Measurements from ENCODE around the gene TUB. TPM values are rescaled to one million over a fixed set of nuclear protein-coding genes. Genes with fewer than 3 reads are reported as not detected.

The TUB gene
- polyA plus RNA-seq, 1 donor (not counting 4 experiments of a cell fraction or from before 2014, with no cell fraction given), result 0.84 TPM

DNA sequence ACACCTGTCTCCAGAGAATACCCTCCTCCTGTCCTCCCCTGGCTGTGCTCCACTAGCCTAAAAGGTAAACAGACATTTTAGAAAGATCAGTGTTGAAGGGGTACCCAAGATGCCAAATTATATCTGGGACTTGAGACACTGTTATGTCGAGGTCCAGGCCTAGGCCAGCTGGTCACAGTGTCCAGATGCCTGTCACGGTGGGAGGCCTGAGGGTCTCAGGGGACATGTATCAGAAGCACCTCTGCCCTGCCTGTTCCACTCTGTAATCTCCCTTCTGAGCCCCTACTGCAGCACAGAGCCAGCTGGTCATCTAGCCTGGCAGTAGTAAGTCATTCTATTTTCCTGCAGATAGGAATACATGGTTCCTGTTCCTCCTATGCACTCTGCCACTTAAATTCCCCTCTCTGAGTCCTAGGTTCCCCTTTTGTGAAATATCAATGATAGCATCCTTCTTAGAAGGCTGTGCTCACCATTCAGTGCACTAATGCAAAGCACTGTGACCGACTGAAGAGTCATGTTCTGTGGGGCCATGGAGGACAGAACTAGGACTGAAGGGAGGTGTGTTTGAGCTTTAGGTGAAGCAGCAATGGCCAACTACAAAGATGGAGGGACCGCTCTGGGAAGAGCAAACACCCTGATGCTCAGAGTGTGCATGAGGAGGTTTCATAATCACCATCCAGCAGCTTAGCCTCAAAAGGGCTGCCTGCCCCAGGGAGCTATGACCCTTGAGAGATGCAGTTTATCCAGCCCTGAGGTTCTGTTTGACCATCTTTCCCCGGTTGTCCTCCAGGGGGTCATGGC, 44.8 kb upstream of the TUB start:
- TF ChIP-seq, protein P1, sequence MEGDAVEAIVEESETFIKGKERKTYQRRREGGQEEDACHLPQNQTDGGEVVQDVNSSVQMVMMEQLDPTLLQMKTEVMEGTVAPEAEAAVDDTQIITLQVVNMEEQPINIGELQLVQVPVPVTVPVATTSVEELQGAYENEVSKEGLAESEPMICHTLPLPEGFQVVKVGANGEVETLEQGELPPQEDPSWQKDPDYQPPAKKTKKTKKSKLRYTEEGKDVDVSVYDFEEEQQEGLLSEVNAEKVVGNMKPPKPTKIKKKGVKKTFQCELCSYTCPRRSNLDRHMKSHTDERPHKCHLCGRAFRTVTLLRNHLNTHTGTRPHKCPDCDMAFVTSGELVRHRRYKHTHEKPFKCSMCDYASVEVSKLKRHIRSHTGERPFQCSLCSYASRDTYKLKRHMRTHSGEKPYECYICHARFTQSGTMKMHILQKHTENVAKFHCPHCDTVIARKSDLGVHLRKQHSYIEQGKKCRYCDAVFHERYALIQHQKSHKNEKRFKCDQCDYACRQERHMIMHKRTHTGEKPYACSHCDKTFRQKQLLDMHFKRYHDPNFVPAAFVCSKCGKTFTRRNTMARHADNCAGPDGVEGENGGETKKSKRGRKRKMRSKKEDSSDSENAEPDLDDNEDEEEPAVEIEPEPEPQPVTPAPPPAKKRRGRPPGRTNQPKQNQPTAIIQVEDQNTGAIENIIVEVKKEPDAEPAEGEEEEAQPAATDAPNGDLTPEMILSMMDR (optimal IDR thresholded peaks at IDR 0.05 in 1 of 3, IDR thresholded peaks at IDR 0.05 in 1 of 3, conservative IDR thresholded peaks at IDR 0.05 in 1 of 3; ENCODE audit: extremely low read depth in 1 of 3, insufficient read depth in 2 of 3, low read length in 3 of 3), result no peak
- no peak for TF ChIP-seq EZH2 (IDR thresholded peaks at IDR 0.05; ENCODE audit: low read length)
- Histone ChIP-seq H3K4me1 (ENCODE audit: control insufficient read depth, extremely low read depth, insufficient read depth, low read length) (peaks cover 2% of the 10 kb centered on the region), H3K9ac (ENCODE audit: control insufficient read depth, extremely low read depth, insufficient read depth, low read length) (no peak overlapping the region), H3K79me2 (ENCODE audit: control insufficient read depth, insufficient read depth, low read length) (no peaks in the 10 kb centered on the region), H3K4me2 (ENCODE audit: control insufficient read depth, extremely low read depth, insufficient read depth, low read depth, low read length) (no peak overlapping the region), H3K9me3 (ENCODE audit: control insufficient read depth, low read depth, low read length) (no peaks in the 10 kb centered on the region), H3K4me3 (ENCODE audit: control insufficient read depth in 2 of 3, extremely low read depth in 1 of 3, insufficient read depth in 2 of 3, low read depth in 1 of 3, low read length in 3 of 3) (no peak overlapping the region), H3K9me1 (ENCODE audit: control insufficient read depth, extremely low read depth, insufficient read depth, low read length) (no peaks in the 10 kb centered on the region), H3K27me3 (ENCODE audit: control insufficient read depth, extremely low read depth, insufficient read depth, low read length) (peaks cover 3% of the 10 kb centered on the region), H2AFZ (ENCODE audit: control insufficient read depth, low read length) (no peak overlapping the region), H3K27ac (ENCODE audit: control insufficient read depth, insufficient read depth, low read length) (no peak overlapping the region), H4K20me1 (ENCODE audit: control insufficient read depth, extremely low read depth, insufficient read depth, low read length) (no peaks in the 10 kb centered on the region), H3K36me3 (ENCODE audit: control insufficient read depth in 2 of 2, extremely low read depth in 1 of 2, insufficient read depth in 2 of 2, low read length in 2 of 2) (no peaks in the 10 kb centered on the region)
- no peak for DNase-seq (ENCODE audit: low read depth, low spot score)
- dilution Hi-C loops (cut with MboI; ENCODE audit: extremely low pct_ligation_motif_present, low sequenced_read_pairs), result no loop called here
- FAIRE-seq, result no peak

- Histone ChIP-seq H3K4me1 (ENCODE audit: control insufficient read depth, extremely low read depth, insufficient read depth, low read length) (peaks cover 2% of the 10 kb centered on the region), H3K9me3 (ENCODE audit: control insufficient read depth, low read depth, low read length) (no peaks in the 10 kb centered on the region), H3K9ac (ENCODE audit: control insufficient read depth, extremely low read depth, insufficient read depth, low read length) (no peak overlapping the region), H3K4me3 (ENCODE audit: control insufficient read depth in 2 of 3, extremely low read depth in 1 of 3, insufficient read depth in 2 of 3, low read depth in 1 of 3, low read length in 3 of 3) (no peak overlapping the region), H3K36me3 (ENCODE audit: control insufficient read depth in 2 of 2, extremely low read depth in 1 of 2, insufficient read depth in 2 of 2, low read length in 2 of 2) (no peaks in the 10 kb centered on the region), H3K79me2 (ENCODE audit: control insufficient read depth, insufficient read depth, low read length) (no peaks in the 10 kb centered on the region), H3K27me3 (ENCODE audit: control insufficient read depth, extremely low read depth, insufficient read depth, low read length) (peaks cover 3% of the 10 kb centered on the region), H3K27ac (ENCODE audit: control insufficient read depth, insufficient read depth, low read length) (no peak overlapping the region), H4K20me1 (ENCODE audit: control insufficient read depth, extremely low read depth, insufficient read depth, low read length) (no peaks in the 10 kb centered on the region), H3K9me1 (ENCODE audit: control insufficient read depth, extremely low read depth, insufficient read depth, low read length) (no peaks in the 10 kb centered on the region), H3K4me2 (ENCODE audit: control insufficient read depth, extremely low read depth, insufficient read depth, low read depth, low read length) (no peak overlapping the region), H2AFZ (ENCODE audit: control insufficient read depth, low read length) (no peak overlapping the region)
- TF ChIP-seq, protein P1 (optimal IDR thresholded peaks at IDR 0.05 in 1 of 3, IDR thresholded peaks at IDR 0.05 in 1 of 3, conservative IDR thresholded peaks at IDR 0.05 in 1 of 3; ENCODE audit: extremely low read depth in 1 of 3, insufficient read depth in 2 of 3, low read length in 3 of 3), result no peak
- TF ChIP-seq EZH2 (IDR thresholded peaks at IDR 0.05; ENCODE audit: low read length), result no peak
- FAIRE-seq (no peak), DNase-seq (ENCODE audit: low read depth, low spot score) (no peak)
- dilution Hi-C loops (cut with MboI; ENCODE audit: extremely low pct_ligation_motif_present, low sequenced_read_pairs), result no loop called here
These were observed 44.0 kb upstream of the TUB start for GRCh38 chr11:8036986-8037385.

Data from keratinocyte (primary cell).